ENCODE measurements around the gene JOSD2.
A peak's percentile ranks its signal among the peaks of the same experiment; 100 is the strongest.

The JOSD2 gene

GRCh38 chr19:50512999-50513745 lies 2.2 kb upstream of the JOSD2 start:
- DNase-seq: no peak

- DNase-seq: no peak
Measured at GRCh38 chr19:50512112-50512998, 1.4 kb upstream of the JOSD2 start.

- peak; percentile 96 for DNase-seq
Measured at GRCh38 chr19:50510700-50511068, 307 bp downstream of the JOSD2 start.

- DNase-seq: no peak
Measured at GRCh38 chr19:50510121-50510670, 795 bp downstream of the JOSD2 start.

GRCh38 chr19:50509366-50509765 lies 1.6 kb downstream of the JOSD2 start:
- DNase-seq: no peak

DNA sequence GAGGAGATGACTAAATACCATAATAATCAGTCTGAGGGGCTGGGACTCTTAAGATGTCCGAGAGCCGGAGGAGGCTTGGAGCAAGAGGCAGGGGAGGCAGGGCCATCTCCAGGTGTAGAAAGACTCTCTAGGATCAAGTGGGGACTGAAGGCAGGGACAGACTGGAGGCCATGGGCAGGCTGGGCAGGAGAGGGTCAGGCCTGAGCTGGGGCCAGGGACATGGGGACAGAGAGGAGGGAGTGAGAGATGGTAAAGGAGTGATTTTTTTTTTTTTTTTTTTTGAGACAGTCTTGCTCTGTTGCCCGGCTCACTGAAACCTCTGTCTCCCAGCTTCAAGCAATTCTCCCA lies 2.2 kb downstream of the JOSD2 start:
- no peak for DNase-seq

GRCh38 chr19:50507376-50507775 lies 3.6 kb downstream of the JOSD2 start:
- no peak for DNase-seq

GRCh38 chr19:50506700-50507099 lies 4.3 kb downstream of the JOSD2 start:
- DNase-seq: no peak

- no peak for DNase-seq
Measured at GRCh38 chr19:50505856-50506611, 5.0 kb downstream of the JOSD2 start.

DNA sequence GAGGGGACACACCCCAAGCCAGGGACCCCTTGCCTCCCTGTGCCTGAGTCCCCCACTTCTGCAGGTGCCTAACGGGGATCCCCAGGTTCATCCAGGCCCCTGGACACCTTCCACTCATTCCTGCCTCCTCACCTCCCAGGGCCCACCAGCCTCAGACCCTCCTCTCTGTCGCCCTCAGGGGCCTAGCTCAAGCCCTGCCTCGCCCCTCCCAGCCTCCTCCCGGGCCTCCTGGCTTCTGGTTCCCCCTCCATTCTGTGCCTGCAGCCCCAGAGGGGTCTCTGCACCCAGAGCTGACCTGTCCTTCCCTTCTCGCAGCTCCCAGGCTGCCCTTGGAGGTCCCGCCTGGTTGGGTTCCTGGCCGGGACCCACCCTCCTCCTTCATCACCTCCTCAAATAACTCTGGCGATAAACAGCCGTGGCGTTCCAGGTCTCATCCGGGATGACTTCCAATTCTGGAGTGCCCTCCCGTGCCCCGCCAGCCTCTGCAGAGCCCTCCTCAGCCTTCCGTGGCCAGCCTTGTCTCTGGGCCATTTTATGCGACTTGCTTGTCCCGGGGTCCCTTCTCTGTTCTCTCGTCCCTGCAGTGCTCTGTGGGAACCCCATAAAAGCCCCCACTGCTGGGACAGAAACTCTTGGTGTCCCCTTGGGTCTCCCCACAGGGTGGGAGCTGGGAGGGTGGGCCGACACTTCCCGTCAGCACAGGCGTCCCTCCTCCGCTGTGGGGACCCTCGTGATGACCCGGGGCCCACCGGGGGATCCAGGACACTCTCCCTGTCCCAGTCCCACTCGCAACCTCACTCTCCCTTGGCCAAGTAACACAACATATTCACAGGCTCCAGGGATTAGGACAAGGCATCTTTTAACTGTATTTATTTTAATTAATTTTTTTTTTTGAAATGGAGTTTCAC lies 9.2 kb downstream of the JOSD2 start:
- DNase-seq: peak; percentile 76

GRCh38 chr19:50501186-50501567 lies 9.8 kb downstream of the JOSD2 start:
- DNase-seq: no peak

DNA sequence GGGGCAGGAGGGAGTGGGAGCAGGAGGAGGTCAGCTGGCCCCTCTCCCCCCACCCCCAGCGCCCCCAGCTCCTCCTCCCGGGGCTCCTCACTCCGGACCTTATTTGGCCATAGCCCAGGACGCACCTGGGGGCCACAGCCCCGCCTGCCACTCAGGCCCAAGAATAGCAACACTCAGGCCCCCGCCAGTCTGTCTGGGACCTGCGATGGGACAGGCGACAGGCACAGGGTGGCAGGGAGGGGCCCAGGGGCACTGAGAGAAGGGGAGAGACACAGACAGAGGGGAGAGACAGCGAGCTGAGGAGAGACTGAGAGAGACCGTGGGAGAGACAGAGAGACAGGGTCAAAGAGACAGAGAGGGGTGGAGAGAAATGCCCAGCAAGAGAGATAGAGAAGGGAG lies 10.2 kb downstream of the JOSD2 start:
- DNase-seq: no peak

GRCh38 chr19:50500060-50500752 lies 10.8 kb downstream of the JOSD2 start:
- peak; percentile 29 for DNase-seq

DNA sequence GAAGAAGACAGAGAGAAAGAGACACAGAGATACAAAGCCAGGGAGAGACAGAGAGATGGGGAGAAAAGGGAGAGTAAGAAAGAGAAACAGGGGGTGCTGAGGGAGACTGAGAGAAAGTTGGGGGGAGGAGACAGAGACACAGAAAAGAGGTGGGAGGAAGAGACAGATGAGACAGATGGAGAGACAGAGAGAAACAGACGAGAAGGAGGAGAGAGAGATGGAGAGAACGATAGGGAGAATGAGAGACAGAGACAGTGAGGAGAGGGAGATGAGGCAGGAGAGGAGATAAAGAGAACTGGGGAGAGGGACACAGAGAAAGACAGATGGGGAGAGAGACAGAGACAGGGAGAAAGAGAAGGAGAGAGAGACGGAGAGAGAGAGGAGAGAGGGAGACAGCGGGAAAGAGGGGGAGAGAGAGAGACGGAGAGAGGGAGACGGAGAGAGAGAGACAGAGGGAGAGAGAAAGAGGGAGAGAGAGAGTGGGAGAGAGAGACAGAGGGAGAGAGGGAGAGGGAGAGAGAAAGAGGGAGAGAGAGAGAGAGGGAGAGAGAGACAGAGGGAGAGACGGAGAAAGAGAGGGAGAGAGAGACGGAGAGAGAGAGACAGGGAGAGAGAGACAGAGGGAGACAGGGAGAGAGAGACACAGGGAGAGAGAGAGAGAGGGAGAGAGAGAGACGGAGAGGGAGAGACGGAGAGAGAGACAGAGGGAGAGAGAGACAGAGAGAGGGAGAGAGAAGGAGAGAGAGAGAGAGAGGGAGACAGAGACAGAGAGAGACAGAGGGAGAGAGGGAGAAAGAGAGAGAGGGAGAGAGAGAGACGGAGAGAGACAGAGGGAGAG lies 12.6 kb downstream of the JOSD2 start:
- DNase-seq: no peak

GRCh38 chr19:50497022-50497405 lies 14.0 kb downstream of the JOSD2 start:
- no peak for DNase-seq

DNA sequence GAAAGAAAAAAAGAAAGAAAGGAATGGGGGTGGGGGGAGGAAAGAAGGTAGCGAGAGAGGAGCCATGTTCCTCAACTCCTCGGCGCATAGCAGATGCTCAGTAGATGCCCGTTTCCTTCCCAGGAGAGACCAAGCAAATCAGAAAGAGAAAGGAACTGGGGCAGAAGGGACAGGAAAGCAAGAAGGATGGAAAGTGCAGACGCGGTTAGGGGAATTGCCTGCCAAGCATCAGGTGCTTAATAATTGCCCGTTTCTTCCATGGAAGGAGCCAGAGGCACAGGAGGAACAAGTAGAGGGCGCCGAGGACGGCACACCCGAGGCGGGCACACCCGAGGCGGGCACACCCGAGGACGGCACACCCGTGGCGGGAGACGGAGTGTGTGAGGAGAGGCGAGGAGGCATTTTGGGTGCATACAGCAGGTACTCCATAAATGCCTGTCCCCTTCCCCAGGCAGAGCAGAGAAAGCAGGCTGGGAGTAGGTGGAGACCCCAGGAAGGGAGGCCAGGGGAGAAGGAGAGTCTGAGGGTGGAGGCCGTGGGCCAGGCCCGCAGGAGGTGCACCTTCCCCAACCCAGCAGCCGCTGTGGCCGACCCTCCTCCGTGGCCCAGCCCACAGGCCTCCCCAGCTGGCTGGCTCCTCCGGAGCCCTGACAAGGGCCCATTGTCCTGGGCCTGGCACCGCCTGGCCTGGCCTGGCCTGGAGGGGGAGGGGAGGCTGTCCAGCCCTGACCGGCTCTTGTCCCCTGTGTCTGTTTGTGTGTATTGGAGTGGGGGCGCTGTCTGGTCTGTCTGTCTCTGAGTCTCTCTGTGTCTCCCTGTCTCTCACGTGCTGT lies 14.6 kb downstream of the JOSD2 start:
- no peak for DNase-seq

DNA sequence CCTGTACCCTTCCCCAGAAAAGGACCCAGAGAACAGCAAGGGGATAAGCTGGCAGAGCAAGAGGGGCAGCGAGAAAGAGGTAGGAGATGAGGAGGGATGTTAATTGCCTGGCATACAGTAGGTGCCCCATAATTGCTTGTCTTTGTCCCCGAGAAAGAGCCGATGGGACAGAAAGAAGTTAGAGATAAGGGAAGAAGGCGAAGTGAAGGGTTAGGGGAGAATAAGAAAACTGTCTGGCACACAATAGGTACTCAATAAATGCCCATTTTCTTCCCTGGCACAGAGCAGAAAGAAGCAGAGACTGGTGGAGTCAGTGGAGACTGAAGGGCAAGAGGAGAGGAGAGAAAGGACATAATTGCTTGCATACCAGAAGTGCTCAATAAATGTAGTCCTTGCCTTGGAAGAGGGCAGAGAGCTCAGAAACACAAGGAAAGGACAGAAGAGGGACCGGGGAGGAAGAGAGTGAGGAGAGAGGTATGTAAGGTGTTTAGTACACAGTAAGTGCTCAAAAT lies 15.9 kb downstream of the JOSD2 start:
- no peak for DNase-seq

DNA sequence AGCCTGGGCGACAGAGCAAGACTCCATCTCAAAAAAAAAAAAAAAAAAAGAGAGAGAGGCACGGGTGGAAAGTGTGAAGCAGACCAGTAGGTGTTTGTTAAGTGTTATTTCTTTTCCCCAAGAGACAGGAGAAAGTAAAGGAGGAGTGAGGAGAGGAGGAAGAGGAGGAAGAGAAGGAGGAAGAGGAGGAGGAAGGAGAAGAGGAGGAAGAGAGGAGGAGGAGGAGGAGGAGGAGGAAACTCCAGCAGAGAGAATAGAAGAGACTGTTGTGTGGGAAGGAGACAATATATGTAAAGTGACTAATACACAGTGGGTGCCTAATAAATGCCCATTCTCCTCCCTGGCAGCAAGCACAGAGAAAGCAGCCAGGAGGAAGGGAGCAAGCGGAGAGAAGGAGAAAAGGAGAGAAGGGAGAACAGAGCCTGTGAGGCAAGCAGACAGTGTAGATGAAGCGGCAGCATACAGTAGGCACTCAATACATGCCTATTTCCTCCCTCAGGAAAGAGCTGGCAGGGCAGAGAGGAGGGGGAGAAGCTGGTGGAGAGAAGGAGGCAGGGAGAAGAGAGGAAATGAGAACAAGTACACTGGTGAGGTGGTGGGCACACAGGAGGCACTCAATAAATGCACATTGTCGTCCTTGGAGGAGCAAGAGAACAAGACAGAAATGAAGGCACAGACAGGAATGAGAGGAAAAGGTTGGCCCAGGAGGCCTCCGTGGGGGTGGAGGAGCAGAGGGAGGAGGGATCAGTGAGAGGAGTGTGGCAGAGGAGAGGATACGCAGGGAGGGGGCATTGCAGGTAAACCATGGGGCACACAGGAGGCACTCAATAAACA lies 16.6 kb downstream of the JOSD2 start:
- DNase-seq: no peak

GRCh38 chr19:50493171-50493570 lies 17.8 kb downstream of the JOSD2 start:
- DNase-seq: no peak
